GM12878 (cell line): ENCODE results near the gene APOBEC3B. TPM values are rescaled to one million over a fixed set of nuclear protein-coding genes. Genes with fewer than 3 reads are reported as not detected.
A peak's percentile ranks its signal among the peaks of the same experiment; 100 is the strongest.
"Not testable (repeated sequence)": the region's sequence is repeated elsewhere in the genome, so short reads cannot be mapped to it uniquely, and the experiment has no call there.

Source experiments
- ATAC-seq: fragments of 200-7000 bp; cut with Tn5 transposase; 3 replicates; pipeline ENCODE4 v1.9.1; 2020; ENCODE audit warnings: mild to moderate bottlenecking, moderate library complexity
- BruUV-seq: library from RNA; stranded (reverse); fragments of 400-500 nt; replicated peaks from 2 replicates; lab custom pipeline; 2021; lab: Mats Ljungman, UMichigan
- CTCF ChIA-PET: fragments of 300-600 bp; sonication (Branson Sonifier 250); formaldehyde crosslinking; extraction: SDS; loops from one replicate; lab custom pipeline; 2021; ENCODE audit warnings: inconsistent platforms; lab: Yijun Ruan, JAX
- POLR2A ChIA-PET: fragments of 350-600 bp; formaldehyde crosslinking; extraction: SDS; loops from one replicate; lab custom pipeline; 2021; ENCODE audit warnings: inconsistent platforms; lab: Charles Lee
- RAD21 ChIA-PET: fragments of 300-600 bp; sonication (Branson Sonifier 250); formaldehyde crosslinking; loops from one replicate; lab custom pipeline; 2023; ENCODE audit warnings: antibody characterized with exemption; ENCODE audit not compliant: unreplicated experiment; lab: Charles Lee
- SMC1A ChIA-PET: fragments of 300-600 bp; sonication (Branson Sonifier 250); formaldehyde crosslinking; loops from one replicate; lab custom pipeline; 2023; ENCODE audit not compliant: unreplicated experiment, uncharacterized antibody; lab: Charles Lee
- DNase-seq: peaks from one replicate; pipeline ENCODE4 v3.0.0-alpha.2; 2011; ENCODE audit warnings: low read depth, low spot score
- FAIRE-seq: peaks from 3 replicates; lab custom pipeline; 2011; peaks lifted over from hg19 to GRCh38; lab: Jason Lieb, UNC
- H2AFZ ChIP-seq: 2 replicates; pipeline ENCODE4 v1.6.0; 2011; ENCODE audit warnings: low read depth, low read length, control low read depth; ENCODE audit not compliant: control insufficient read depth
- H3K27ac ChIP-seq: 2 replicates; pipeline ENCODE4 v1.5.1; 2011; ENCODE audit warnings: control low read depth; ENCODE audit not compliant: control insufficient read depth, insufficient read depth
- H3K27me3 ChIP-seq, 2 experiments: replicated peaks in 1 of 2; 2 replicates each; pipeline versions ENCODE4 v1.6.0 to v1.6.1; 2011; ENCODE audit warnings: low read length in 1 of 2; ENCODE audit not compliant: control insufficient read depth in 2 of 2, insufficient read depth in 2 of 2
- H3K36me3 ChIP-seq, 2 experiments: 2 replicates each; pipeline ENCODE4 v1.5.1; 2011; ENCODE audit warnings: low read length in 1 of 2; ENCODE audit not compliant: control insufficient read depth in 2 of 2, insufficient read depth in 2 of 2
- H3K4me1 ChIP-seq: 2 replicates; pipeline ENCODE4 v1.6.1; 2011; ENCODE audit warnings: mild to moderate bottlenecking, low read length, moderate library complexity, mixed read lengths; ENCODE audit not compliant: control insufficient read depth, insufficient read depth
- H3K4me2 ChIP-seq: 2 replicates; pipeline ENCODE4 v1.6.0; 2011; ENCODE audit warnings: control low read depth; ENCODE audit not compliant: control insufficient read depth, insufficient read depth
- H3K4me3 ChIP-seq: fragments of 200-600 bp; sonication (generic); 2 replicates; pipeline ENCODE4 v1.5.1; 2016
- H3K79me2 ChIP-seq: 2 replicates; pipeline ENCODE4 v1.6.0; 2011; ENCODE audit warnings: low read length; ENCODE audit not compliant: control insufficient read depth, insufficient read depth
- H3K9ac ChIP-seq: 2 replicates; pipeline ENCODE4 v1.8.0; 2011; ENCODE audit warnings: low read length, control low read depth, mixed read lengths; ENCODE audit not compliant: control insufficient read depth, insufficient read depth
- H3K9me3 ChIP-seq: replicated peaks from 3 replicates; pipeline ENCODE4 v1.5.1; 2011; ENCODE audit warnings: mild to moderate bottlenecking, low read length; ENCODE audit not compliant: control insufficient read depth, insufficient read depth
- H4K20me1 ChIP-seq: 2 replicates; pipeline ENCODE4 v1.6.0; 2011; ENCODE audit not compliant: control insufficient read depth, insufficient read depth
- CBX5 ChIP-seq: sonication (generic); IDR thresholded peaks from 2 replicates; pipeline ENCODE4 v1.6.1; 2016; ENCODE audit warnings: low read depth, moderate library complexity, mild to moderate bottlenecking, inconsistent platforms
- MTA2 ChIP-seq: fragments of 450-650 bp; IDR thresholded peaks from 2 replicates; pipeline ENCODE4 v1.6.1; 2016; ENCODE audit warnings: low read depth, mild to moderate bottlenecking, moderate library complexity
- NR2C2 ChIP-seq: IDR thresholded peaks from 2 replicates; pipeline ENCODE4 v1.6.1; 2011; ENCODE audit warnings: borderline replicate concordance, low read depth; ENCODE audit not compliant: control insufficient read depth, insufficient read length
- SMAD1 ChIP-seq: fragments of 450-650 bp; IDR thresholded peaks from 2 replicates; pipeline ENCODE4 v1.6.1; 2018; ENCODE audit warnings: mild to moderate bottlenecking, low read depth; ENCODE audit not compliant: partially characterized antibody
- YY1 ChIP-seq: IDR thresholded peaks from 2 replicates; pipeline ENCODE4 v1.6.1; 2011; ENCODE audit warnings: low read depth, mild to moderate bottlenecking, low read length
- WGBS: methylation state at CpG from one replicate; pipeline ENCODE4 v1.1.6; 2016; ENCODE audit warnings: low lambda C conversion rate; ENCODE audit not compliant: insufficient replicate concordance, insufficient coverage; ENCODE audit errors: missing lambda C conversion rate; 5-methylcytosine and 5-hydroxymethylcytosine counted together
- in situ Hi-C: fragments of 300-500 bp; cut with MboI; formaldehyde crosslinking; loops from 9 replicates; pipeline ENCODE4 v1.14.3; 2018; ENCODE audit warnings: mixed read lengths
- intact Hi-C: fragments of 100-400 bp; cut with micrococcal nuclease; formaldehyde crosslinking; loops from one replicate; pipeline ENCODE4 v1.14.2; 2022; ENCODE audit not compliant: unreplicated experiment
- polyA plus RNA-seq, 11 experiments: library from polyadenylated mRNA; depleted of rRNA in 4 of 11; unstranded in 6 of 11; stranded (reverse) in 5 of 11; fragments of >200 nt; fragmentation: Nextera tagmentation in 4 of 11; fragmentation: Illumina TruSeq in 1 of 11; extraction: Ambion mirVana in 4 of 11; extraction: Trizol in 1 of 11; gene quantifications; 1 replicate in 1 of 11; 2 replicates in 10 of 11; pipeline versions ENCODE4 v1.2.1 to v1.2.3, GENCODE V29; 2011 to 2016; ENCODE audit warnings: inconsistent platforms in 2 of 11, missing spikeins in 2 of 11, low read depth in 1 of 11
- total RNA-seq, 4 experiments: library from RNA; depleted of rRNA in 3 of 4; stranded (reverse); fragments of >200 nt in 3 of 4; fragmentation: Illumina TruSeq in 1 of 4; extraction: Trizol in 1 of 4; gene quantifications; 2 replicates each; pipeline versions ENCODE4 v1.2.1 to v1.2.3, GENCODE V29; 2013 to 2021
- TF ChIP-seq, protein P1 (sequence below): IDR thresholded peaks from 2 replicates; pipeline ENCODE4 v1.6.1; 2011; ENCODE audit warnings: borderline replicate concordance, low read depth, mild to moderate bottlenecking, moderate library complexity, mixed read lengths, low read length; ENCODE audit not compliant: insufficient read depth; ENCODE audit errors: extremely low read length

The APOBEC3B gene
- total and polyA plus RNA-seq, 10 of the 15 experiments (the other 5 are each of a cell fraction or from before 2014, with no cell fraction given): 2.4 to 75.1 (median 30.9) TPM

DNA sequence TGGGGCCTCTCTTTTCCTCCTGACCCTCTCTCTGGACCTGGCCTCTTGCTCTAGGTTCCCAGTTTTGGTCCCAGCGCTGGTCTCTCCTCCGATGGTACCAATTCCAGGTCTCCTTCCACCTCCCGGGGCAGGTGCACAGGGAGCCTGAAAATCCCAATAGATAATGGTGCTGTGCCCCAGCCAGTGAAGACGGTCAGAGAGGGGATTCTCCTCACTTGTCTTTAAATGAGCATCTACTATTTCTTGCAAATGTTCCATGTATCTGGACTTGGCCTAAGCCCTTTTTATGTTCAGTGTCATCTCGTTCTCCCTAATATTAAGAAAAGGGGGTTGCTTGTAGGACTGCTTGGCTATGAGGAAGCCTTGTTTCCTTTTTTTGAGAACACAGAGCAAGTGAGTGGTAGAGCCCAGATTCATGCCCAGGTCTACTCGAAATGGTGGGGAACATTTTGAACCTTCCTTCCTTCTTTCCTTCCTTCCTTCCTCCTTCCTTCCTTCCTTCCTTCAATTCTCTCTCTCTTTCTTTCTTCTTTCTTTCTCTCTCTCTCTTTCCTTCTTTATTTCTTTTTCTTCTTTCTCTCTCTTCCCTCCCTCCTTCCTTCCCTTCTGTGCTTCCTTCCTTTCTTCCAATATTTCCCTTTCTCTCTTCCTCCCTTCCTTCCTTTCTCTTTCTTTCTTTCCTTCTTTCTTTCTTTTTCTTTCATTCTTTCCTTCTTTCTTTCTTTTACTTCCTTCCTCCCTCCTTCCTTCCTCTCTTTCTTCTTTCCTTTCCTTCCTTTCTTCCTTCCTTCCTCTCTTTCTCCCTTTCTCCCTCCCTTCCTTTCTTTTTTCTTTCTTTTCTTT, 24.1 kb upstream of the APOBEC3B start:
- DNase-seq: no peak
- ChIA-PET POLR2A (no interaction called here), SMC1A (no interaction called here), CTCF (no interaction called here), RAD21 (no interaction called here)
- Histone ChIP-seq H4K20me1 (no peaks in the 10 kb centered on the region), H3K79me2 (no peaks in the 10 kb centered on the region), H3K27ac (no peak overlapping the region), H3K36me3 (no peaks in the 10 kb centered on the region), H3K27me3 (no peaks in the 10 kb centered on the region), H3K9ac (no peak overlapping the region), H3K9me3 (no peaks in the 10 kb centered on the region), H3K4me1 (peaks cover 23% of the 10 kb centered on the region), H3K4me3 (no peak overlapping the region), H2AFZ (no peak overlapping the region), H3K4me2 (no peak overlapping the region)
- BruUV-seq: no TSS peak
- 54% methylated on average over 6 of the region's 6 CpGs for WGBS
- 0 out of 2 replicates have a peak, but pooled peaks have one; percentile 11 for TF ChIP-seq MTA2
- no peak for TF ChIP-seq NR2C2
- TF ChIP-seq CBX5: no peak
- no peak for TF ChIP-seq SMAD1
- TF ChIP-seq YY1: no peak
- TF ChIP-seq, protein P1, sequence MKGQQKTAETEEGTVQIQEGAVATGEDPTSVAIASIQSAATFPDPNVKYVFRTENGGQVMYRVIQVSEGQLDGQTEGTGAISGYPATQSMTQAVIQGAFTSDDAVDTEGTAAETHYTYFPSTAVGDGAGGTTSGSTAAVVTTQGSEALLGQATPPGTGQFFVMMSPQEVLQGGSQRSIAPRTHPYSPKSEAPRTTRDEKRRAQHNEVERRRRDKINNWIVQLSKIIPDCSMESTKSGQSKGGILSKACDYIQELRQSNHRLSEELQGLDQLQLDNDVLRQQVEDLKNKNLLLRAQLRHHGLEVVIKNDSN: no peak
- in situ Hi-C loops: no loop called here
- FAIRE-seq: no peak
- ATAC-seq: no peak
- intact Hi-C loops: no loop called here

DNA sequence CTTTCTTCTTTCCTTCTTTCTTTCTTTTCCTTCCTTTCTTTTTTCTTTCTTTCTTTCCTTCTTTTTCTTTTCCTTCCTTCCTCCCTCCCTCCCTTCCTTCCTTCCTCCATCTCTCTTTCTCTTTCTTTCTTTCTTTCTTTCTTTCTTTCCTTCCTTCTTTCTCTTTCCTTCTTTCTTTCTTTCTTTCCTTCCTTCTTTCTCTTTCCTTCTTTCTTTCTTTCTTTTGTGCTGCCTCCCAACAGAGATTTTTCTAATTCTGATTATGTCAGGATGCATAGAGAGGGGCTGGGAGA, 23.6 kb upstream of the APOBEC3B start:
- BruUV-seq, H3K9ac ChIP-seq, in situ Hi-C loops, ATAC-seq, H3K4me2 ChIP-seq, H3K36me3 ChIP-seq, POLR2A ChIA-PET, intact Hi-C loops, FAIRE-seq, H3K9me3 ChIP-seq, H3K4me3 ChIP-seq, SMC1A ChIA-PET, H4K20me1 ChIP-seq, CTCF ChIA-PET, H3K79me2 ChIP-seq, DNase-seq, H3K27ac ChIP-seq, H3K27me3 ChIP-seq, RAD21 ChIA-PET, H2AFZ ChIP-seq: not testable (repeated sequence)
- peaks cover 17% of the 10 kb centered on the region for H3K4me1 ChIP-seq
